ACC112 (cell line): Measurements from ENCODE around the gene DNAJA4.

Experiments
- H2AFZ ChIP-seq: fragments of 200-600 bp; sonication (generic); one replicate; pipeline ENCODE4 v1.6.0; 2017; ENCODE audit warnings: antibody characterized with exemption, low read length; ENCODE audit not compliant: unreplicated experiment
- H3K27ac ChIP-seq: fragments of 200-600 bp; sonication (generic); 2 replicates; pipeline ENCODE4 v1.5.1; 2014; ENCODE audit warnings: low read depth, mild to moderate bottlenecking, antibody characterized with exemption, low read length, moderate library complexity
- H3K27me3 ChIP-seq: fragments of 200-600 bp; sonication (generic); 2 replicates; pipeline ENCODE4 v1.6.1; 2014; ENCODE audit warnings: mild to moderate bottlenecking, antibody characterized with exemption, low read length, moderate library complexity, mixed read lengths; ENCODE audit not compliant: insufficient read depth
- H3K36me3 ChIP-seq: fragments of 200-600 bp; sonication (generic); 2 replicates; pipeline ENCODE4 v1.6.1; 2016; ENCODE audit warnings: mild to moderate bottlenecking, antibody characterized with exemption, low read length, moderate library complexity, mixed read lengths; ENCODE audit not compliant: insufficient read depth
- H3K4me1 ChIP-seq: fragments of 200-600 bp; sonication (generic); one replicate; pipeline ENCODE4 v1.6.1; 2016; ENCODE audit warnings: low read length, mixed read lengths; ENCODE audit not compliant: insufficient read depth, unreplicated experiment, control insufficient read depth
- H3K4me3 ChIP-seq: fragments of 200-600 bp; sonication (generic); 2 replicates; pipeline ENCODE4 v1.5.1; 2014; ENCODE audit warnings: mild to moderate bottlenecking, low read depth, low read length
- H3K79me2 ChIP-seq: fragments of 200-600 bp; sonication (generic); one replicate; pipeline ENCODE4 v1.6.0; 2016; ENCODE audit warnings: low read length; ENCODE audit not compliant: control insufficient read depth, unreplicated experiment, insufficient read depth

DNAJA4 gene

GRCh38 chr15:78280319-78281072 is 16.1 kb downstream of the DNAJA4 start:
- H3K27me3 ChIP-seq, result no peaks in the 10 kb centered on the region
- H2AFZ ChIP-seq, result no peak overlapping the region
- H3K4me1 ChIP-seq, result peaks cover 3% of the 10 kb centered on the region
- H3K79me2 ChIP-seq, result no peaks in the 10 kb centered on the region
- H3K36me3 ChIP-seq, result peaks cover 7% of the 10 kb centered on the region; the same call in 1 of the 2 replicates
- H3K27ac ChIP-seq, result no peak overlapping the region
- no peak overlapping the region for H3K4me3 ChIP-seq

DNA sequence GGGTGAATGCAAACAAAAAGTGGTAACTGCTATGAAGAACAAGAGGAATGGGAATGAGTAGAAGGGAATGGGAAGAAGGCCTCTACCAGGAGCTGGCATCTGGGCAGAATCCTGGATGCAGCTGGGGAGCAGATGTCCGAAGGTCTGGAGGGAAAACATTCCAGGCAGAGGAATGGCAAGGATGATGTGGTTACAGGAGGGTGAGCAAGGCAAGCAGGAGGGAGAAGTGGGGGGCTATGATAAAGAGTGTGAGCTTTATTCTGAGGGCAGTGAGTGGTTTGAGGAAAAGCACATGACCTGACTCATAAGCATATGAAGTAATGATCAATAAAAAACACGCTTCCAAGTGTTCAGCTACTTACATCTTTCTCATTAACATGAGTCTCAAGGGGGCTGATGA is 18.0 kb downstream of the DNAJA4 start:
- Histone ChIP-seq H3K4me1 (no peaks in the 10 kb centered on the region), H3K27me3 (no peaks in the 10 kb centered on the region), H3K36me3 (peaks cover 16% of the 10 kb centered on the region; the same call in 1 of the 2 replicates), H3K4me3 (no peak overlapping the region), H2AFZ (no peak overlapping the region), H3K27ac (no peak overlapping the region), H3K79me2 (no peaks in the 10 kb centered on the region)

DNA sequence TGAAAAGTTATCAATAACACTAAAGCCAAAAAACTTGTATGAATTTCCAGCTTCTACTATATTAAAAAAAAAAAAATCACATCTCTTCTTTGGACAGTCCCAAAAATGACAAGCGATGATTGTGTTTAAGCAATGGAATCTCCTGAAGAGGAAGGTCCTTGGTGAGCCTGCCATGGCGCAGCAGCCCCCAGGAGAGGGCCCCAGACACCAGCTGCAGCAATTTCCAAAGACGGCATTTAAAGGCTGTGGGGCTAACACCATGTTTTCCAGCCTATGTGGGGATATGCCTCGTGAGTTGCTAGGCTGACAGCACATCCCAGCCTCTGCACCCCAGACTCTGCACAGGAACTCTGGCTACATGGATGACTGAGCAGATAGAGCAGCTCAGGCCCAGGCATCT is 20.4 kb downstream of the DNAJA4 start:
- Histone ChIP-seq H3K4me1 (no peaks in the 10 kb centered on the region), H3K79me2 (no peaks in the 10 kb centered on the region), H3K27ac (no peak overlapping the region), H3K36me3 (peaks cover 19% of the 10 kb centered on the region; the same call in 1 of the 2 replicates), H3K27me3 (no peaks in the 10 kb centered on the region), H2AFZ (no peak overlapping the region), H3K4me3 (no peak overlapping the region)

DNA sequence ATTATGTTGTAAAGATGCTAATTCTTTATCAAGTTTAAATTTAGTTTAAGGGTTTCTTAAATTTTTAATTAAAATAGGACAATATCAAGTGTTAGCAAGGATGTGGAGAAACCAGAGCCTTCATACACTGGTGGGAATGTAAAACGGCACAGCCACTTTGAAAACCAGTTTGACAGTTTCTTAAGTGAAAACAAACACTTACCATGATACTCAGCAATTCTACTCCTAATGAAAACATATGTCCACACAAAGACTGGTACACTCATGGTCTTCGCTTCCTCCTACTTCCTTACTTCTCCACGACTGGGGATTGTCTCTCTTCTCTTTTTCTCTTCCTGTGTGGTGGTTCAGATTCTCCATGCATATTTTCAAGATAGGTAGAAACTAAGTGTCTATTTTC is 25.9 kb downstream of the DNAJA4 start:
- H3K27ac ChIP-seq, result no peak overlapping the region
- no peak overlapping the region for H3K4me3 ChIP-seq
- H3K79me2 ChIP-seq, result no peaks in the 10 kb centered on the region
- H3K4me1 ChIP-seq, result no peaks in the 10 kb centered on the region
- peaks cover 12% of the 10 kb centered on the region; the same call in 1 of the 2 replicates for H3K36me3 ChIP-seq
- H2AFZ ChIP-seq, result no peak overlapping the region
- H3K27me3 ChIP-seq, result no peaks in the 10 kb centered on the region

DNA sequence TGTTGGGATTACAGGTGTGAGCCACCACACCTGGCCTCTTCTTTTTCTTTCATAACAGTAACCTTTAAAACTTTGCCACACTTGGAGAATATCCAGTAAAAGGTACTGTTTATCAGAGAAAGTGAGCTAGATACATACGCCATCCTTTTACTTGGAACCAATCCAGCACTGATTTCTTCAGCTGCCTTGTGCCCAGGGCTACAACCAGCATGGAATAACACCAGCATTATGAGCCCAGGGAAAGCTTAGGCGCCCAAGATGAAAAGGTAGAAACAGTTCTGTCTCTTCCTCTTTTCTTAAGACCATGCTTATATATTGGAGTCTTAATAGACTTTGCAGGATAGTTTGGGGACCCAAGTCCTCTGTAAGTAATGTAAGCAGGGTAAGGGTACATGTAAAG is 26.7 kb downstream of the DNAJA4 start:
- Histone ChIP-seq H3K4me3 (no peak overlapping the region), H3K79me2 (no peaks in the 10 kb centered on the region), H3K36me3 (peaks cover 9% of the 10 kb centered on the region; the same call in 1 of the 2 replicates), H2AFZ (no peak overlapping the region), H3K4me1 (no peaks in the 10 kb centered on the region), H3K27ac (no peak overlapping the region), H3K27me3 (no peaks in the 10 kb centered on the region)

DNA sequence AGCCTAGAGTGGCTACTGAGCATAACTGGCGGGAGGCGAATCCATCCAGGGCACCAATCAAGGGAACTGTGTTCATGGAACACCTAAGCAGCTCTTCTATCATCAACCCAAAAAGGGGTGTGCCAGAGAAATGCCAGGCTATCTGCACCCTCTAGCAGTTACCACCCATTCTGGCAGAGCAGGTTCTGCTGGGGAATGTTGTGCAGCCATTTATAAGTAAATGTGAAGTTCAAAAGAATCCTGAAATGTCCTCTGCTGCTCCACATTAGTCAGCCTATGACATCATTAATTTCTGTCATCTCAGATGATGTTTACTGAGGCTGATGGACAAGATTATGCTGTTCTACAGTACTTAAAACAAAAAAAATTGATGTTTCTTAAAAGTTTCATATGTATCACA is 27.3 kb downstream of the DNAJA4 start:
- no peak overlapping the region for H3K4me3 ChIP-seq
- H3K27me3 ChIP-seq, result no peaks in the 10 kb centered on the region
- H3K79me2 ChIP-seq, result peaks cover 4% of the 10 kb centered on the region
- H3K36me3 ChIP-seq, result 0 out of 2 replicates have a peak, but pooled peaks cover 3% of the 10 kb centered on the region
- H3K27ac ChIP-seq, result no peak overlapping the region
- no peak overlapping the region for H2AFZ ChIP-seq
- H3K4me1 ChIP-seq, result no peaks in the 10 kb centered on the region

GRCh38 chr15:78292219-78292618 is 27.9 kb downstream of the DNAJA4 start:
- Histone ChIP-seq H3K27me3 (no peaks in the 10 kb centered on the region), H2AFZ (no peak overlapping the region), H3K4me1 (no peaks in the 10 kb centered on the region), H3K4me3 (no peak overlapping the region), H3K27ac (no peak overlapping the region), H3K36me3 (0 out of 2 replicates have a peak, but pooled peaks cover 3% of the 10 kb centered on the region), H3K79me2 (peaks cover 10% of the 10 kb centered on the region)

- Histone ChIP-seq H3K27me3 (no peaks in the 10 kb centered on the region), H3K4me1 (peaks cover 26% of the 10 kb centered on the region), H3K79me2 (peaks cover 28% of the 10 kb centered on the region), H3K36me3 (no peaks in the 10 kb centered on the region), H3K27ac (peak within 1 kb of the TSS; percentile 28), H2AFZ (peak within 1 kb of the TSS; percentile 73), H3K4me3 (peak within 1 kb of the TSS; percentile 88)
Observed at GRCh38 chr15:78299101-78299930, 35.0 kb downstream of the DNAJA4 start, which contains the start of gene SKIC8. TSS of gene SKIC8 (minus strand) at chr15:78299609. CDS start at chr15:78295686, 3,923 bp downstream.

DNA sequence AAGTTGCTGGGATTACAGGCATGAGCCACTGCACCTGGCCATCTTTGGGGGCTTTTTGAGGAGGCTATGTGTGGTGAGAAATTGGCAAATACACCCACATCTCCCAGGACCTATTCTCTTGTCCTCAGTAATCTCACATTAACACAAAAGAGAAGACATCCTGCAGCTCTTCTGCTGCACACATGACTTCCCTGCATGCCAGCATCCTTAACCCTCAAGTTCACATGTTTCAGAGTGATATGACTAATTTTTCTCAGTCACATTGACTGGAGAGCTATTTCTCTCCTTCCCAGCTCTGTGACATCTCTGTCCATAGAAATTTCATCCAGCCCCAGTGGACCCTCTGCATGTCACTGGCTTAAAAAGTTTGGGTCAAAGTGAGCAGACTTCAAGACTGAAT is 37.0 kb downstream of the DNAJA4 start:
- H3K27ac ChIP-seq, result no peak overlapping the region
- peaks cover 43% of the 10 kb centered on the region for H3K4me1 ChIP-seq
- no peak overlapping the region for H2AFZ ChIP-seq
- H3K27me3 ChIP-seq, result no peaks in the 10 kb centered on the region
- no peaks in the 10 kb centered on the region for H3K36me3 ChIP-seq
- H3K79me2 ChIP-seq, result peaks cover 28% of the 10 kb centered on the region
- no peak overlapping the region for H3K4me3 ChIP-seq

DNA sequence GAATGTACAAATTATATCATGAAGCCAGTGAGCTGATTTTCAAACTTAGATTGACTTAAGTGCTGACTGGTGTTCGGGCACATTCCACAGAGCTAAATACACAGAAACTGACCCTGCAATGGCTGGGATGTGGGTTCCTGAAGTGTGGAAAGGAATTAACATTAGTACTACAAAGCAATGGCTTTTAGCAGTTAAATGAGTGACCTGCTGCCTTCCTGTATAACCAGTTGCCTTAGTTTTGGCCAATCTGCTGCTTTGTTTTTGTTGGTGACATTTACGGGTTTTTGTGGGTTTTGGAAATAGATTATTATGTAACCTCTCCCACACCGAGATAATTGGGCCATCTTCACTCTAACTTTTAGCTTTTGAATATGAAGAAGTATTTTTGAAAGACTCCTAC is 37.5 kb downstream of the DNAJA4 start:
- H3K79me2 ChIP-seq, result peaks cover 23% of the 10 kb centered on the region
- H2AFZ ChIP-seq, result no peak overlapping the region
- peaks cover 48% of the 10 kb centered on the region for H3K4me1 ChIP-seq
- H3K36me3 ChIP-seq, result no peaks in the 10 kb centered on the region
- no peaks in the 10 kb centered on the region for H3K27me3 ChIP-seq
- H3K27ac ChIP-seq, result peak overlapping the region; percentile 69
- H3K4me3 ChIP-seq, result no peak overlapping the region
